OCI-LY3 (cell line): ENCODE measurements around the gene TAT.

Source experiments
- EZH2phosphoT487 ChIP-seq: fragments of 200-600 bp; shearing (Covaris generic); IDR thresholded peaks from 2 replicates; pipeline ENCODE4 v1.6.1; 2018; ENCODE audit warnings: antibody characterized with exemption, mixed run types, low read depth
- TF ChIP-seq, protein P1 (sequence below): fragments of 200-600, 300-600 bp; sonication (generic); IDR thresholded peaks from 2 replicates; pipeline ENCODE4 v1.5.1; 2014; ENCODE audit warnings: antibody characterized with exemption, low read length, low read depth

DNA sequence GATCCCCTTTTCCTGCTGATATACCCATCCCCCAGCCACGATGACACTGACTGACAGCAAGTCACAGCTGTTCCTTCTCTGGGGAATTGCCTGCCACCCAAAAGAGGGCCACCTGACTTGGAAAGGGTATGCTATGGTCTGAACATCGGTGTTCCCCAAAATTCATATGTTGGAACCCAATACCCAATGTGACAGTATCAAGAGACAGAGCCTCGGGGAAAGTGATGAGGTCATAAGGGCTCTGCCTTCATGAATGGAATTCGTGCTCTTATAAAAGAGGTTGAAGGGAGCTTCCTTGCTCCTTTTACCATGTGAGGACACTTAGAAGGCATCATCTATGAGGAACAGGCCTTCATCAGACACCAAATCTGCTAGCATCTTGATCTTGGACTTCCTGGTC, 41.5 kb upstream of the TAT start:
- TF ChIP-seq, protein P1, sequence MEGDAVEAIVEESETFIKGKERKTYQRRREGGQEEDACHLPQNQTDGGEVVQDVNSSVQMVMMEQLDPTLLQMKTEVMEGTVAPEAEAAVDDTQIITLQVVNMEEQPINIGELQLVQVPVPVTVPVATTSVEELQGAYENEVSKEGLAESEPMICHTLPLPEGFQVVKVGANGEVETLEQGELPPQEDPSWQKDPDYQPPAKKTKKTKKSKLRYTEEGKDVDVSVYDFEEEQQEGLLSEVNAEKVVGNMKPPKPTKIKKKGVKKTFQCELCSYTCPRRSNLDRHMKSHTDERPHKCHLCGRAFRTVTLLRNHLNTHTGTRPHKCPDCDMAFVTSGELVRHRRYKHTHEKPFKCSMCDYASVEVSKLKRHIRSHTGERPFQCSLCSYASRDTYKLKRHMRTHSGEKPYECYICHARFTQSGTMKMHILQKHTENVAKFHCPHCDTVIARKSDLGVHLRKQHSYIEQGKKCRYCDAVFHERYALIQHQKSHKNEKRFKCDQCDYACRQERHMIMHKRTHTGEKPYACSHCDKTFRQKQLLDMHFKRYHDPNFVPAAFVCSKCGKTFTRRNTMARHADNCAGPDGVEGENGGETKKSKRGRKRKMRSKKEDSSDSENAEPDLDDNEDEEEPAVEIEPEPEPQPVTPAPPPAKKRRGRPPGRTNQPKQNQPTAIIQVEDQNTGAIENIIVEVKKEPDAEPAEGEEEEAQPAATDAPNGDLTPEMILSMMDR, result no peak
- no peak for TF ChIP-seq EZH2phosphoT487
